Kidney (tissue), 14 donors: ENCODE data around the gene SNCAIP. TPM values are rescaled to one million over a fixed set of nuclear protein-coding genes. Genes with fewer than 3 reads are reported as not detected.

Source experiments
- DNase-seq, 5 donors: peaks; one replicate each; pipeline ENCODE4 v3.0.0-alpha.2; 2013 to 2020
- FAIRE-seq: peaks from 2 replicates; lab custom pipeline; 2012; peaks lifted over from hg19 to GRCh38; lab: Jason Lieb, UNC
- H3K27ac ChIP-seq, 2 donors: one replicate each; pipeline ENCODE4 v1.7.0; 2013; ENCODE audit warnings: low read depth in 2 of 2, low read length in 2 of 2, inconsistent platforms in 1 of 2
- H3K27me3 ChIP-seq: one replicate; pipeline ENCODE4 v1.7.1; 2013; ENCODE audit warnings: low read length, inconsistent platforms; ENCODE audit not compliant: control insufficient read depth, insufficient read depth
- H3K36me3 ChIP-seq, 3 donors: one replicate each; pipeline versions ENCODE4 v1.7.0 to v1.7.1; 2013; ENCODE audit warnings: low read length in 3 of 3, control low read depth in 1 of 3, inconsistent platforms in 1 of 3; ENCODE audit not compliant: insufficient read depth in 3 of 3, control insufficient read depth in 2 of 3
- H3K4me1 ChIP-seq, 3 donors: one replicate each; pipeline versions ENCODE4 v1.7.0 to v1.7.1; 2013; ENCODE audit warnings: low read length in 3 of 3, inconsistent platforms in 1 of 3, low read depth in 1 of 3; ENCODE audit not compliant: control insufficient read depth in 2 of 3, insufficient read depth in 2 of 3
- H3K4me3 ChIP-seq, 3 donors: one replicate each; pipeline versions ENCODE4 v1.7.0 to v1.8.1; 2013; ENCODE audit warnings: low read length in 3 of 3, control low read depth in 1 of 3, inconsistent platforms in 1 of 3
- H3K9ac ChIP-seq, 3 donors: one replicate each; pipeline versions ENCODE4 v1.7.0 to v1.7.1; 2013; ENCODE audit warnings: low read length in 3 of 3, control low read depth in 1 of 3, inconsistent platforms in 1 of 3
- H3K9me3 ChIP-seq, 3 donors: one replicate each; pipeline versions ENCODE4 v1.7.0 to v1.7.1; 2013; ENCODE audit warnings: low read length in 3 of 3, control low read depth in 1 of 3, inconsistent platforms in 1 of 3; ENCODE audit not compliant: control insufficient read depth in 2 of 3, insufficient read depth in 1 of 3
- CTCF ChIP-seq: IDR thresholded peaks from 3 replicates; pipeline ENCODE4 v1.5.1; 2012; ENCODE audit warnings: mild to moderate bottlenecking, moderate library complexity, borderline replicate concordance; ENCODE audit not compliant: insufficient read depth; ENCODE audit errors: extremely low read depth
- intact Hi-C: fragments of 100-400 bp; cut with DNase I; formaldehyde crosslinking; loops from one replicate; pipeline ENCODE4 v1.11.1; 2022
- polyA plus RNA-seq: library from polyadenylated mRNA; stranded (reverse); fragments of 350-450 nt; fragmentation: Illumina TruSeq; extraction: RNeasy Lipid Tissue Mini Kit (QIAGEN cat#74804); gene quantifications from one replicate; pipeline ENCODE4 v1.2.3, GENCODE V29; 2014; ENCODE audit warnings: low read depth, low replicate concordance; ENCODE audit not compliant: insufficient read depth
- total RNA-seq: library from RNA; stranded (reverse); fragmentation: NEBNext Ultra II Directional; extraction: Animal tissue kit (Norgen Biotek cat#: 25700); gene quantifications from one replicate; pipeline ENCODE4 v1.2.1, GENCODE V29; 2021
- donor health status: control.
- donor health status: control.
- donor health status: control.
- donor health status: control.
- donor health status: control.
- donor health status: DM: yes; HTN: yes; CAD: no.
- donor health status: Normal renal cell carcinoma (clear cell type).

SNCAIP gene
- total and polyA plus RNA-seq, 2 donors from 2014 or later: 0.82 to 7.8 TPM

GRCh38 chr5:122470365-122470764 lies 158.3 kb downstream of the SNCAIP start:
- no peak for TF ChIP-seq CTCF
- H3K27me3 ChIP-seq: no peaks in the 10 kb centered on the region

GRCh38 chr5:122471031-122471751 lies 159.2 kb downstream of the SNCAIP start:
- no peak for FAIRE-seq
- H3K27ac ChIP-seq: no peak overlapping the region
- no peak overlapping the region for H3K4me3 ChIP-seq

More at GRCh38 chr5:122470365-122470764, 158.3 kb downstream of the SNCAIP start:
- peak in 1 of 5 donors; percentile 14 for DNase-seq
- H3K36me3 ChIP-seq: no peaks in the 10 kb centered on the region
- no peaks in the 10 kb centered on the region for H3K9me3 ChIP-seq
- H3K27ac ChIP-seq: no peak overlapping the region
- no peak for FAIRE-seq
- no peak overlapping the region for H3K4me3 ChIP-seq
- intact Hi-C loops: no loop called here
- no peaks in the 10 kb centered on the region for H3K4me1 ChIP-seq
- H3K9ac ChIP-seq: no peak overlapping the region

GRCh38 chr5:122471752-122472061 lies 159.7 kb downstream of the SNCAIP start:
- TF ChIP-seq CTCF: no peak
- no peak overlapping the region for H3K9ac ChIP-seq
- no peak overlapping the region for H3K27ac ChIP-seq
- H3K27me3 ChIP-seq: no peaks in the 10 kb centered on the region
- DNase-seq (peak in 2 of 5 donors; percentile 20 to 32), FAIRE-seq (no peak)
- H3K4me1 ChIP-seq: no peaks in the 10 kb centered on the region
- no peaks in the 10 kb centered on the region for H3K9me3 ChIP-seq
- intact Hi-C loops: no loop called here
- H3K4me3 ChIP-seq: no peak overlapping the region
- H3K36me3 ChIP-seq: no peaks in the 10 kb centered on the region

More at GRCh38 chr5:122471031-122471751, 159.2 kb downstream of the SNCAIP start:
- Histone ChIP-seq H3K27me3 (no peaks in the 10 kb centered on the region), H3K9me3 (no peaks in the 10 kb centered on the region), H3K36me3 (no peaks in the 10 kb centered on the region), H3K4me1 (no peaks in the 10 kb centered on the region), H3K9ac (no peak overlapping the region)
- TF ChIP-seq CTCF: no peak
- no peak for DNase-seq
- intact Hi-C loops: no loop called here
